Cardiac septum (tissue), 1 donor: ENCODE measurements around the gene KRT28. TPM values are rescaled to one million over a fixed set of nuclear protein-coding genes. Genes with fewer than 3 reads are reported as not detected.

Experiments
- total RNA-seq: library from RNA; stranded (reverse); fragmentation: NEBNext Ultra II Directional; extraction: Animal tissue kit (Norgen Biotek cat#: 25700); gene quantifications from one replicate; pipeline ENCODE4 v1.2.1, GENCODE V29; 2021
- donor health status: DM: no; HTN: no; CAD: no.

The KRT28 gene
- total RNA-seq, 1 donor from 2014 or later = not detected

Other genes with a start within 250 kb of the KRT28 start
- gene CCR7, start 234.5 kb downstream of the KRT28 start, total RNA-seq = 0.32 TPM
- 77.7 TPM for gene SMARCE1, start 152.1 kb downstream of the KRT28 start, total RNA-seq
- gene KRT222, start 134.8 kb downstream of the KRT28 start, total RNA-seq = not detected
- gene KRT24, start 96.2 kb downstream of the KRT28 start, total RNA-seq = not detected
- not detected for gene KRT25, start 44.6 kb downstream of the KRT28 start, total RNA-seq
- gene KRT26, start 27.8 kb downstream of the KRT28 start, total RNA-seq = not detected
- not detected for gene KRT27, start 17.4 kb downstream of the KRT28 start, total RNA-seq
- 45.2 TPM for gene KRT10, start 22.7 kb upstream of the KRT28 start, total RNA-seq
- gene KRT12, start 67.3 kb upstream of the KRT28 start, total RNA-seq = not detected
- not detected for gene KRT20, start 85.3 kb upstream of the KRT28 start, total RNA-seq
- 0.13 TPM for gene KRT23, start 137.7 kb upstream of the KRT28 start, total RNA-seq
- not detected for gene KRT39, start 167.0 kb upstream of the KRT28 start, total RNA-seq
- not detected for gene KRT40, start 184.4 kb upstream of the KRT28 start, total RNA-seq
- not detected for gene KRTAP3-3, start 194.2 kb upstream of the KRT28 start, total RNA-seq
- gene KRTAP3-2, start 199.9 kb upstream of the KRT28 start, total RNA-seq = not detected
- not detected for gene KRTAP3-1, start 209.2 kb upstream of the KRT28 start, total RNA-seq
- gene KRTAP1-5, start 227.2 kb upstream of the KRT28 start, total RNA-seq = not detected
- not detected for gene KRTAP1-4, start 230.2 kb upstream of the KRT28 start, total RNA-seq
- gene KRTAP1-3, start 234.9 kb upstream of the KRT28 start, total RNA-seq = not detected
- not detected for gene KRTAP1-1, start 241.5 kb upstream of the KRT28 start, total RNA-seq
- gene KRTAP2-1, start 247.4 kb upstream of the KRT28 start, total RNA-seq = not detected